Neural cell (in vitro differentiated cells): Measurements from ENCODE around the gene CHN1. TPM values are rescaled to one million over a fixed set of nuclear protein-coding genes. Genes with fewer than 3 reads are reported as not detected.

Source experiments
- H2AFZ ChIP-seq: fragments of 200-600, 300-800 bp; sonication (generic), shearing (Covaris generic); 2 replicates; pipeline ENCODE4 v1.6.0; 2014; ENCODE audit warnings: low read depth, mild to moderate bottlenecking, antibody characterized with exemption, low read length, moderate library complexity
- H3F3A ChIP-seq: fragments of 200-600 bp; shearing (Covaris generic); 2 replicates; pipeline ENCODE4 v1.6.1; 2016; ENCODE audit warnings: mild to moderate bottlenecking, moderate library complexity, mixed read lengths, antibody characterized with exemption, low read length; ENCODE audit not compliant: insufficient read depth, poor library complexity, severe bottlenecking
- H3K27ac ChIP-seq: fragments of 200-600, 300-800 bp; sonication (generic), shearing (Covaris generic); 2 replicates; pipeline ENCODE4 v1.5.1; 2014; ENCODE audit warnings: mild to moderate bottlenecking, low read length, moderate library complexity
- H3K27me3 ChIP-seq: fragments of 300-800, 200-600 bp; sonication (generic), shearing (Covaris generic); 2 replicates; pipeline ENCODE4 v1.6.0; 2014; ENCODE audit warnings: mild to moderate bottlenecking, low read depth, low read length, moderate library complexity; ENCODE audit not compliant: insufficient read depth
- H3K36me3 ChIP-seq: fragments of 300-800, 200-600 bp; sonication (generic), shearing (Covaris generic); 2 replicates; pipeline ENCODE4 v1.5.1; 2014; ENCODE audit warnings: mild to moderate bottlenecking, antibody characterized with exemption, low read length, moderate library complexity; ENCODE audit not compliant: insufficient read depth
- H3K4me2 ChIP-seq: fragments of 300-800, 200-600 bp; sonication (generic), shearing (Covaris generic); 2 replicates; pipeline ENCODE4 v1.6.0; 2014; ENCODE audit warnings: mild to moderate bottlenecking, low read length
- H3K4me3 ChIP-seq: fragments of 300-800, 200-600 bp; sonication (generic), shearing (Covaris generic); 2 replicates; pipeline ENCODE4 v1.5.1; 2014; ENCODE audit warnings: mild to moderate bottlenecking, low read length, moderate library complexity
- H3K79me2 ChIP-seq: fragments of 200-600 bp; shearing (Covaris generic); replicated peaks from 2 replicates; pipeline ENCODE4 v1.6.0; 2014; ENCODE audit warnings: mild to moderate bottlenecking, low read length, moderate library complexity; ENCODE audit not compliant: insufficient read depth
- H3K9ac ChIP-seq: fragments of 300-800, 200-600 bp; sonication (generic), shearing (Covaris generic); 2 replicates; pipeline ENCODE4 v1.6.1; 2016; ENCODE audit warnings: mild to moderate bottlenecking, low read length, mixed read lengths
- H3K9me2 ChIP-seq: fragments of 200-600 bp; shearing (Covaris generic); 2 replicates; pipeline ENCODE4 v1.6.1; 2016; ENCODE audit warnings: mild to moderate bottlenecking, low read length, mixed read lengths; ENCODE audit not compliant: insufficient read depth
- H3K9me3 ChIP-seq: fragments of 200-600, 300-800 bp; sonication (generic), shearing (Covaris generic); 2 replicates; pipeline ENCODE4 v1.6.1; 2016; ENCODE audit warnings: mild to moderate bottlenecking, mixed run types, low read length, moderate library complexity, mixed read lengths
- H4K20me1 ChIP-seq: fragments of 200-600 bp; shearing (Covaris generic); 2 replicates; pipeline ENCODE4 v1.6.1; 2016; ENCODE audit warnings: mild to moderate bottlenecking, mixed run types; ENCODE audit not compliant: insufficient read depth
- CTCF ChIP-seq: fragments of 450-650 bp; IDR thresholded peaks from 2 replicates; pipeline ENCODE4 v1.5.1; 2014; ENCODE audit warnings: antibody characterized with exemption, mild to moderate bottlenecking, moderate library complexity; ENCODE audit not compliant: poor library complexity, severe bottlenecking
- EP300 ChIP-seq: fragments of 450-650 bp; conservative IDR thresholded peaks from 2 replicates; pipeline ENCODE4 v1.6.1; 2014; ENCODE audit warnings: antibody characterized with exemption, mild to moderate bottlenecking, moderate library complexity; ENCODE audit not compliant: poor library complexity, severe bottlenecking
- EZH2 ChIP-seq: fragments of 200-600, 300-800 bp; shearing (Covaris generic), sonication (generic); IDR thresholded peaks from 2 replicates; pipeline ENCODE4 v1.6.1; 2014; ENCODE audit warnings: antibody characterized with exemption, low read length, borderline replicate concordance, mild to moderate bottlenecking; ENCODE audit not compliant: insufficient read depth, poor library complexity, severe bottlenecking
- MXI1 ChIP-seq: fragments of 450-650 bp; conservative IDR thresholded peaks from 2 replicates; pipeline ENCODE4 v1.6.1; 2014; ENCODE audit warnings: antibody characterized with exemption, mild to moderate bottlenecking; ENCODE audit not compliant: poor library complexity, severe bottlenecking
- POLR2AphosphoS5 ChIP-seq: IDR thresholded peaks from 2 replicates; pipeline ENCODE4 v1.6.1; 2012
- RAD21 ChIP-seq: fragments of 450-650 bp; conservative IDR thresholded peaks from 2 replicates; pipeline ENCODE4 v1.6.1; 2014; ENCODE audit warnings: antibody characterized with exemption, mild to moderate bottlenecking, moderate library complexity
- REST ChIP-seq: IDR thresholded peaks from 2 replicates; pipeline ENCODE4 v1.6.1; 2012; ENCODE audit warnings: borderline replicate concordance
- SMC3 ChIP-seq: fragments of 450-650 bp; conservative IDR thresholded peaks from 2 replicates; pipeline ENCODE4 v1.6.1; 2014; ENCODE audit warnings: antibody characterized with exemption, mild to moderate bottlenecking, moderate library complexity; ENCODE audit not compliant: poor library complexity
- TAF1 ChIP-seq: IDR thresholded peaks from 2 replicates; pipeline ENCODE4 v1.6.1; 2012; ENCODE audit warnings: low read depth
- polyA plus RNA-seq: library from polyadenylated mRNA; depleted of rRNA; stranded (reverse); fragments of >200 nt; gene quantifications from 2 replicates; pipeline ENCODE4 v1.2.3, GENCODE V29; 2014

The CHN1 gene
- polyA plus RNA-seq, 1 donor from 2014 or later: 133 TPM

GRCh38 chr2:175008009-175008408 is 2.8 kb upstream of the CHN1 start:
- peaks cover 5% of the 10 kb centered on the region for H3F3A ChIP-seq
- H3K27ac ChIP-seq: no peak overlapping the region
- H4K20me1 ChIP-seq: no peaks in the 10 kb centered on the region
- H3K9me3 ChIP-seq: no peaks in the 10 kb centered on the region
- TF ChIP-seq MXI1 (no peak), SMC3 (no peak), EP300 (no peak), CTCF (no peak), TAF1 (no peak), EZH2 (no peak), REST (no peak), POLR2AphosphoS5 (no peak)
- H3K9ac ChIP-seq: peak overlapping the region; percentile 10
- peak overlapping the region; percentile 81 for H3K4me3 ChIP-seq
- H3K9me2 ChIP-seq: no peaks in the 10 kb centered on the region
- H3K27me3 ChIP-seq: no peaks in the 10 kb centered on the region
- peak overlapping the region; percentile 67 for H3K4me2 ChIP-seq
- H2AFZ ChIP-seq: peak overlapping the region; percentile 16
- no peaks in the 10 kb centered on the region for H3K36me3 ChIP-seq
- H3K79me2 ChIP-seq: peaks cover 15% of the 10 kb centered on the region

- Histone ChIP-seq H3K9ac (peak overlapping the region; percentile 10), H3K4me2 (peak overlapping the region; percentile 67), H4K20me1 (no peaks in the 10 kb centered on the region), H3F3A (peaks cover 5% of the 10 kb centered on the region), H3K4me3 (peak overlapping the region; percentile 81), H3K27ac (peak overlapping the region; percentile 99), H3K79me2 (peaks cover 20% of the 10 kb centered on the region), H3K36me3 (no peaks in the 10 kb centered on the region), H3K9me3 (no peaks in the 10 kb centered on the region), H3K9me2 (no peaks in the 10 kb centered on the region), H2AFZ (peak overlapping the region; percentile 16), H3K27me3 (no peaks in the 10 kb centered on the region)
- TF ChIP-seq RAD21: no peak
- TF ChIP-seq MXI1: no peak
- TF ChIP-seq EP300: no peak
- no peak for TF ChIP-seq POLR2AphosphoS5
- TF ChIP-seq CTCF: no peak
- TF ChIP-seq SMC3: no peak
- TF ChIP-seq TAF1: no peak
- TF ChIP-seq EZH2: no peak
- TF ChIP-seq REST: no peak
Observed at GRCh38 chr2:175007510-175007909, 2.3 kb upstream of the CHN1 start.
